ENCODE results near the gene NFRKB.

NFRKB gene

GRCh38 chr11:129846508-129847335, 48.7 kb downstream of the NFRKB start:
- Histone ChIP-seq H3K36me3 (ENCODE audit: insufficient read depth, low read length) (no peaks in the 10 kb centered on the region; the same call in 1 of the 2 replicates), H3K9me3 (ENCODE audit: control insufficient read depth, insufficient read depth, low read length) (no peaks in the 10 kb centered on the region)

More at GRCh38 chr11:129846508-129847335, 48.7 kb downstream of the NFRKB start:
- H3K4me1 ChIP-seq (ENCODE audit: insufficient read depth, low read length) = no peaks in the 10 kb centered on the region
- no peak overlapping the region for H3K9ac ChIP-seq (ENCODE audit: low read depth, low read length)

Data from ES-I3 (cell line).